Measurements from ENCODE around the gene TUBA3E. TPM values are rescaled to one million over a fixed set of nuclear protein-coding genes. Genes with fewer than 3 reads are reported as not detected.

The TUBA3E gene
- not detected in 5 replicates for total RNA-seq (2022; extraction: Qiagen RNA extraction; ENCODE audit: low read depth)

DNA sequence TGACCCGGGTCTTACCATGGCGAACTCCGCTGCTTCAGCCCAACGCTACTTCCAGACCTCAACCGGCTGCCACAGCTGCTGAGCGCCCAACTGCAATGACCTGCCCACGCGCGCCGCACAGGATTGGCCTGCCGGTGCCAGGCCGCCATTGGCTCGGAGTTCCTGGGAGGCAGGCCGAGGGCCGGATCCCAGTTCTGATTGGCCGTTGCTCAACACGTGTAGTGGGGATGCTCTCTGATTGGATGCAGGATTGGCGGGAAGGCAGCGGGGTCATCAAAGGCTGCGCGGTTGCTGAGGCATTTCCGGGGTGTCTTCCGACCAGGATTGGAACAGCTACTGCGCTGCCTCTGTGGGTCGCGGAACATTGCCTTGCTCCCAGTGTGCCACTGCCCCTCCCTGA is at the start of gene TUBA3E:
Gene TUBA3E (minus strand): TSS at position 97 of the 400 bp plus-strand sequence. CDS start 79 bp downstream, at position 18.

DNA sequence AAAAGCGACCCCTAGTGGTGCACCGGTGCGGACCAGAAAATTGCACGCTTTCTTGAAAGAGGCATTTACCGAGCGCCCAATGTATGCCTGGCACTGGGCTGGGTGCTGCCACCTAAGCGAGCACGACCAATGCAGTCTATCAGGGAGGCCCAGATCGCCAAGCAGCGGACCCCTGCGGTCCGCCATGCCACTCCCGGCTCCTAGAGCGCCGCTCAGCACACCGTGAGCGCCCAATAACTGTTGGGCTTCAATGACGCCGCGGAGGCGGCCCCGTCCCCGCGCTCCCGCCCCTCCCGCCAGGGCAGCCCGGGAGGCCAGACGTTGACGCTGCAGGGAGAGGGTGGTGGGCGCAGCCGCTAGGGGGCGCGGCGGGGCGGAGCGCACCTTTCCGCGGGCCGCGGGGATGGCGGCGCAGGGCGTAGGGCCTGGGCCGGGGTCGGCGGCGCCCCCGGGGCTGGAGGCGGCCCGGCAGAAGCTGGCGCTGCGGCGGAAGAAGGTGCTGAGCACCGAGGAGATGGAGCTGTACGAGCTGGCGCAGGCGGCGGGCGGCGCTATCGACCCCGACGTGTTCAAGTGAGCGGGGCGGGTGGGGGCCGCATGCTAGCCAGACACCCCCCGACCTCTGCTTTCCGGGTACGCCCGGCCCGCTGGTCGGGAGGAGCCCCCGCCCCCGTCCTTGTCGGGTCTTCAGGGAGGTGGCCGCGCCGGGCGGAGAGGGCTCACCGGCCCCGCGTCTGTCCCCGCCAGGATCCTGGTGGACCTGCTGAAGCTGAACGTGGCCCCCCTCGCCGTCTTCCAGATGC is 16.2 kb downstream of the TUBA3E start, which contains the start of gene MZT2B:
Gene MZT2B (plus strand): TSS at position 383 of the 803 bp plus-strand sequence. CDS start 21 bp downstream, at position 404.

DNA sequence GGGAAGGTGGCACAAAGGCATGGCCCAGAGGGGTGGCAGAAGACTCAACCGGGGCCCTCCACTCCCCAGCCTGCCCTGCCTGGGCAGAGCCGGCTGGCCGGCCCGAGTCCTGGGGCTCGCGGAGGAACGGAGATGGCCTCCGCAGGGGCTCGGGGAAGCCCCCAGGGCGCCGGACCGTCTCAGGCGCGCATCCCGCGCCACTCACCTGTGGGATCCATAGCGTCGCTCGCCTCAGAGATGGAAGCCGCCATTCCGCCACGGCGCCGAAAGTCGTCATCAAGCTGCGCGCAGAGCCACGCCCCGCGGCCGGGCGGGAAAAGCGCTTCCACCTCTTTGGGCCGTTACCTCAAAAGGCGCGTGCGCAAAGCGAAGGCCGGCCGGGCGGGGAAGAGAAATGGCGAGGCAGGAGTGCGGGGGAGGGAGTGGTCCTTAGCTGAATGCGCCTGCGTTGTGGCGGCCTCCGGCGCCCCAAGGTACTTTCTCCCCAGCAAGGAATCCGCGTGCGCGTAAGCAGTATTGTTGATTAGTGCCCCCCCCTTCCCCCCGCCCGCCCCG is 16.8 kb downstream of the TUBA3E start, which contains the start of gene SMPD4:
Gene SMPD4 (minus strand): TSS at position 278 of the 555 bp plus-strand sequence. CDS start 5,010 bp downstream, outside the sequence.

DNA sequence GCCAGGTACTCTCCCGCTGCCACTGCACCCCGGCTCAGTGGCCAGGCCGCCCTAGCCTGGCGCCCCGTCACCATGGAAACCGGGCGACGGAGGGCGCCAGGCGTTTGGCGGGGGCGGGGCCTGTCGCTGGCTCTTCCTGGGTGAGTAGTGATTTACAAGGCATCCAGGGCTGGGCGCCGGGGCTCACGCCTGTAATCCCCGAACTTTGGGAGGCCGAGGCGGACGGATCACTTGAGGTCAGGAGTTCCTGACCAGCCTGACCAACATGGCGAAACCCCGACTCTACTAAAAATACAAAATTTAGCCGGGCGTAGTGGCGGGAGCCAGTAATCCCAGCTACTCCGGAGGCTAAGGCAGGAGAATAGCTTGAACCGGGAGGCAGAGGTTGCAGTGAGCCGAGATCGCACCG is 53.2 kb downstream of the TUBA3E start, which contains the start of gene CCDC74B:
Gene CCDC74B (minus strand): TSS at position 107 of the 409 bp plus-strand sequence. CDS start 116 bp downstream, outside the sequence.

Other genes with a start within 250 kb of the TUBA3E start
- gene RAB6C, start 218.8 kb downstream of the TUBA3E start, total RNA-seq (2022; extraction: Qiagen RNA extraction; ENCODE audit: low read depth): not detected in 5 replicates
- gene POTEF, start 69.2 kb downstream of the TUBA3E start, total RNA-seq (2022; extraction: Qiagen RNA extraction; ENCODE audit: low read depth): 0.03 to 0.07 TPM in 2 of 5 replicates, not detected in the others
- gene CCDC74B, start 53.3 kb downstream of the TUBA3E start, total RNA-seq (2022; extraction: Qiagen RNA extraction; ENCODE audit: low read depth): 6.1 to 7.5 TPM (median 6.6 TPM) in 5 replicates
- 68.8 to 82.2 TPM (median 73.9 TPM) in 5 replicates for gene SMPD4, start 16.8 kb downstream of the TUBA3E start, total RNA-seq (2022; extraction: Qiagen RNA extraction; ENCODE audit: low read depth)
- 268 to 425 TPM (median 399 TPM) in 5 replicates for gene MZT2B, start 16.2 kb downstream of the TUBA3E start, total RNA-seq (2022; extraction: Qiagen RNA extraction; ENCODE audit: low read depth)
- 138 to 176 TPM (median 154 TPM) in 5 replicates for gene IMP4, start 144.5 kb upstream of the TUBA3E start, total RNA-seq (2022; extraction: Qiagen RNA extraction; ENCODE audit: low read depth)
- gene PTPN18, start 157.6 kb upstream of the TUBA3E start, total RNA-seq (2022; extraction: Qiagen RNA extraction; ENCODE audit: low read depth): 24.9 to 32.1 TPM (median 29.4 TPM) in 5 replicates

All from A549 treated with DMSO at 1 μM for 4 hours (cell line).